ENCODE data around the gene BPIFA2. TPM values are rescaled to one million over a fixed set of nuclear protein-coding genes. Genes with fewer than 3 reads are reported as not detected.

BPIFA2 gene
- total and polyA plus RNA-seq, 9 of the 15 experiments (the other 6 are each of a cell fraction or from before 2014, with no cell fraction given), result not detected

- ChIA-PET CTCF (ENCODE audit: low intra/inter-chr PET ratio) (no interaction called here), POLR2A (no interaction called here)
- peak; percentile 11 for FAIRE-seq
- TF ChIP-seq ZBTB49 (CRISPR knock-in tag; IDR thresholded peaks at IDR 0.05; ENCODE audit: borderline replicate concordance) (no peak), FUS (optimal IDR thresholded peaks at IDR 0.05; ENCODE audit: low read depth, low read length) (no peak), KLF10 (CRISPR knock-in tag; IDR thresholded peaks at IDR 0.05) (no peak)
- H2AFZ ChIP-seq (ENCODE audit: low read depth, low read length), result no peak overlapping the region
- peaks cover 3% of the 10 kb centered on the region; the same call in 1 of the 2 replicates for H4K20me1 ChIP-seq (replicated peaks; ENCODE audit: control insufficient read depth, insufficient read depth, low read length)
- no peaks in the 10 kb centered on the region for H3K9me1 ChIP-seq (ENCODE audit: control insufficient read depth, insufficient read depth, low read length)
- H3K79me2 ChIP-seq (ENCODE audit: control insufficient read depth, insufficient read depth, low read length), result no peaks in the 10 kb centered on the region
- intact Hi-C loops (cut with micrococcal nuclease) (no loop called here), in situ Hi-C loops (cut with MboI) (no loop called here)
- no peaks in the 10 kb centered on the region for H3K36me3 ChIP-seq (ENCODE audit: control insufficient read depth, insufficient read depth, low read length)
- no TSS peak for BruUV-seq (replicated peaks)
- H3K4me3 ChIP-seq, result no peak overlapping the region
- no peak for ATAC-seq
- H3K9me3 ChIP-seq (replicated peaks; ENCODE audit: control insufficient read depth, insufficient read depth, low read depth, low read length), result no peaks in the 10 kb centered on the region; the same call in 1 of the 2 replicates
- 1% methylated on average over 6 of the region's 6 CpGs for WGBS (ENCODE audit: insufficient coverage, low coverage, missing lambda C conversion rate)
- H3K4me1 ChIP-seq (replicated peaks in 1 of 2; ENCODE audit: control insufficient read depth in 2 of 2, insufficient read depth in 2 of 2, low read length in 2 of 2), result no peaks in the 10 kb centered on the region
- DNase-seq (ENCODE audit: extremely low read depth in 1 of 4, low spot score in 3 of 4), result no peak
- no peak overlapping the region for H3K27ac ChIP-seq (ENCODE audit: extremely low read depth, low read depth, low read length)
- H3K4me2 ChIP-seq (ENCODE audit: insufficient read depth, low read length), result no peak overlapping the region
- H3K27me3 ChIP-seq (ENCODE audit: control insufficient read depth in 2 of 2, insufficient read depth in 2 of 2, low read length in 2 of 2), result peaks cover 4 to 48% of the 10 kb centered on the region in 2 experiments; a peak in 3 of 5 replicates
- H3K9ac ChIP-seq (ENCODE audit: insufficient read depth in 1 of 2, low read depth in 2 of 2, low read length in 2 of 2), result no peak overlapping the region
Measured at GRCh38 chr20:33178726-33179125, 10.8 kb downstream of the BPIFA2 start.

- H3K9me3 ChIP-seq (replicated peaks; ENCODE audit: control insufficient read depth, insufficient read depth, low read depth, low read length), result no peaks in the 10 kb centered on the region; the same call in 1 of the 2 replicates
- H3K4me3 ChIP-seq, result no peak overlapping the region
- H2AFZ ChIP-seq (ENCODE audit: low read depth, low read length), result no peak overlapping the region
- H3K27ac ChIP-seq (ENCODE audit: extremely low read depth, low read depth, low read length), result no peak overlapping the region
- in situ Hi-C loops (cut with MboI) (no loop called here), intact Hi-C loops (cut with micrococcal nuclease) (no loop called here)
- H4K20me1 ChIP-seq (replicated peaks; ENCODE audit: control insufficient read depth, insufficient read depth, low read length), result peaks cover 3% of the 10 kb centered on the region; the same call in 1 of the 2 replicates
- H3K27me3 ChIP-seq (ENCODE audit: control insufficient read depth in 2 of 2, insufficient read depth in 2 of 2, low read length in 2 of 2), result peaks cover 8 to 43% of the 10 kb centered on the region in 2 experiments; a peak in 3 of 5 replicates
- TF ChIP-seq RBM25 (IDR thresholded peaks at IDR 0.05; ENCODE audit: low read depth, low read length, severe bottlenecking), result peak; percentile 63
- no peak for TF ChIP-seq ARID4B (CRISPR knock-in tag; IDR thresholded peaks at IDR 0.05)
- no peaks in the 10 kb centered on the region for H3K36me3 ChIP-seq (ENCODE audit: control insufficient read depth, insufficient read depth, low read length)
- FAIRE-seq (no peak), DNase-seq (ENCODE audit: extremely low read depth in 1 of 4, low spot score in 3 of 4) (no peak), ATAC-seq (no peak)
- H3K4me2 ChIP-seq (ENCODE audit: insufficient read depth, low read length), result no peak overlapping the region
- no peaks in the 10 kb centered on the region for H3K4me1 ChIP-seq (replicated peaks in 1 of 2; ENCODE audit: control insufficient read depth in 2 of 2, insufficient read depth in 2 of 2, low read length in 2 of 2)
- H3K9ac ChIP-seq (ENCODE audit: insufficient read depth in 1 of 2, low read depth in 2 of 2, low read length in 2 of 2), result no peak overlapping the region
- no peaks in the 10 kb centered on the region for H3K9me1 ChIP-seq (ENCODE audit: control insufficient read depth, insufficient read depth, low read length)
- WGBS (ENCODE audit: insufficient coverage, low coverage, missing lambda C conversion rate), result 0% methylated on average over 5 of the region's 5 CpGs
- POLR2A ChIA-PET, result interaction anchor here (1.0 kb wide), 1 partner anchor 11 kb away, joined by 3 read pairs; no protein-coding TSS in a partner anchor
- BruUV-seq (replicated peaks), result no TSS peak
- H3K79me2 ChIP-seq (ENCODE audit: control insufficient read depth, insufficient read depth, low read length), result no peaks in the 10 kb centered on the region
- CTCF ChIA-PET (ENCODE audit: low intra/inter-chr PET ratio), result no interaction called here
Measured at GRCh38 chr20:33180169-33180568, 12.2 kb downstream of the BPIFA2 start.
